WTC11 (cell line): ENCODE results near the gene CYP27B1. TPM values are rescaled to one million over a fixed set of nuclear protein-coding genes. Genes with fewer than 3 reads are reported as not detected.

ENCODE experiments used
- ATAC-seq: fragments of 200-7000 bp; cut with Tn5 transposase; 2 replicates; pipeline ENCODE4 v1.10.0; 2021; ENCODE audit warnings: mild to moderate bottlenecking, moderate library complexity
- CTCF ChIA-PET: fragments of 300-600 bp; sonication (Branson Sonifier 250); formaldehyde crosslinking; loops from one replicate; lab custom pipeline; 2021; ENCODE audit warnings: antibody characterized with exemption; lab: Charles Lee
- POLR2A ChIA-PET: fragments of 350-600 bp; sonication (Branson Sonifier 250); formaldehyde crosslinking; loops from one replicate; lab custom pipeline; 2021; ENCODE audit warnings: antibody characterized with exemption; lab: Charles Lee
- DNase-seq: peaks from one replicate; pipeline ENCODE4 v3.0.0; 2021; ENCODE audit warnings: low spot score
- H3K27ac Mint-ChIP-seq: 2 replicates; pipeline ENCODE4 v1.8.0; 2021; ENCODE audit warnings: mixed read lengths
- H3K27me3 Mint-ChIP-seq: 2 replicates; pipeline ENCODE4 v1.8.0; 2021; ENCODE audit warnings: low read depth, mild to moderate bottlenecking, moderate library complexity, mixed read lengths
- H3K36me3 Mint-ChIP-seq: 2 replicates; pipeline ENCODE4 v1.8.0; 2021; ENCODE audit warnings: mixed read lengths
- H3K4me1 Mint-ChIP-seq: 2 replicates; pipeline ENCODE4 v1.8.0; 2022; ENCODE audit warnings: mixed read lengths
- H3K4me3 Mint-ChIP-seq: 2 replicates; pipeline ENCODE4 v1.8.0; 2021; ENCODE audit warnings: mild to moderate bottlenecking, moderate library complexity, mixed read lengths
- H3K9me3 Mint-ChIP-seq: 2 replicates; pipeline ENCODE4 v1.8.0; 2021; ENCODE audit warnings: mixed read lengths
- FOXJ3 ChIP-seq: sonication (generic); formaldehyde crosslinking; IDR thresholded peaks from 2 replicates; pipeline ENCODE4 v1.9.0; 2021; ENCODE audit warnings: missing genetic modification reagents, mild to moderate bottlenecking, borderline replicate concordance
- KAT7 ChIP-seq: sonication (generic); formaldehyde crosslinking; IDR thresholded peaks from 2 replicates; pipeline ENCODE4 v1.8.1; 2023; ENCODE audit warnings: missing genetic modification reagents, mild to moderate bottlenecking, borderline replicate concordance
- NFATC4 ChIP-seq: fragments of 250-450 bp; sonication (Bioruptor Pico); IDR thresholded peaks from 2 replicates; pipeline ENCODE4 v1.9.0; 2021; ENCODE audit warnings: mild to moderate bottlenecking
- NR2C2 ChIP-seq: sonication (generic); formaldehyde crosslinking; IDR thresholded peaks from 2 replicates; pipeline ENCODE4 v1.8.0; 2022; ENCODE audit warnings: mild to moderate bottlenecking, missing genetic modification reagents
- SOX15 ChIP-seq: fragments of 250-450 bp; sonication (Bioruptor Pico); IDR thresholded peaks from 2 replicates; pipeline ENCODE4 v1.9.0; 2021; ENCODE audit warnings: mild to moderate bottlenecking
- SP1 ChIP-seq: sonication (generic); formaldehyde crosslinking; conservative IDR thresholded peaks from 2 replicates; pipeline ENCODE4 v1.8.1; 2022; ENCODE audit warnings: missing genetic modification reagents
- TP53 ChIP-seq: sonication (generic); formaldehyde crosslinking; IDR thresholded peaks from 2 replicates; pipeline ENCODE4 v1.8.1; 2023; ENCODE audit warnings: mild to moderate bottlenecking, missing genetic modification reagents
- ZNF219 ChIP-seq: sonication (generic); formaldehyde crosslinking; IDR thresholded peaks from 2 replicates; pipeline ENCODE4 v1.8.0; 2023; ENCODE audit warnings: missing genetic modification reagents, mild to moderate bottlenecking, borderline replicate concordance
- ZNF263 ChIP-seq: sonication (generic); formaldehyde crosslinking; IDR thresholded peaks from 2 replicates; pipeline ENCODE4 v1.8.1; 2022; ENCODE audit warnings: low read depth, mild to moderate bottlenecking, moderate library complexity, missing genetic modification reagents
- ZNF416 ChIP-seq: fragments of 250-450 bp; sonication (Bioruptor Pico); IDR thresholded peaks from 2 replicates; pipeline ENCODE4 v1.9.0; 2021; ENCODE audit warnings: mild to moderate bottlenecking, inconsistent platforms
- ZNF423 ChIP-seq: fragments of 250-450 bp; sonication (Bioruptor Pico); IDR thresholded peaks from 2 replicates; pipeline ENCODE4 v2.1.2; 2022; ENCODE audit warnings: mild to moderate bottlenecking, moderate library complexity
- ZNF671 ChIP-seq: fragments of 250-450 bp; sonication (Bioruptor Pico); IDR thresholded peaks from 2 replicates; pipeline ENCODE4 v1.8.0; 2021; ENCODE audit warnings: mild to moderate bottlenecking
- total RNA-seq: library from RNA; stranded (reverse); gene quantifications from 3 replicates; pipeline ENCODE4 v1.2.3, GENCODE V29; 2021
- TF ChIP-seq, protein P1 (sequence below): sonication (generic); formaldehyde crosslinking; IDR thresholded peaks from 2 replicates; pipeline ENCODE4 v1.8.1; 2022; ENCODE audit warnings: mild to moderate bottlenecking, moderate library complexity, missing genetic modification reagents
- TF ChIP-seq, protein P2 (sequence below): sonication (generic); formaldehyde crosslinking; IDR thresholded peaks from 2 replicates; pipeline ENCODE4 v1.8.1; 2023; ENCODE audit warnings: mild to moderate bottlenecking, missing genetic modification reagents
- TF ChIP-seq, protein P3 (sequence below): sonication (generic); formaldehyde crosslinking; IDR thresholded peaks from 2 replicates; pipeline ENCODE4 v1.8.0; 2023; ENCODE audit warnings: missing genetic modification reagents
- TF ChIP-seq, protein P4 (sequence below): fragments of 250-450 bp; sonication (Bioruptor Pico); IDR thresholded peaks from 2 replicates; pipeline ENCODE4 v1.9.0; 2021; ENCODE audit warnings: mild to moderate bottlenecking
- TF ChIP-seq, protein P5 (sequence below): sonication (generic); formaldehyde crosslinking; IDR thresholded peaks from 2 replicates; pipeline ENCODE4 v1.8.1; 2023; ENCODE audit warnings: mild to moderate bottlenecking, moderate library complexity, missing genetic modification reagents
- TF ChIP-seq, protein P6 (sequence below): sonication (generic); formaldehyde crosslinking; IDR thresholded peaks from 2 replicates; pipeline ENCODE4 v1.8.1; 2022; ENCODE audit warnings: low read depth, missing genetic modification reagents, borderline replicate concordance
- TF ChIP-seq, protein P7 (sequence below): sonication (generic); formaldehyde crosslinking; IDR thresholded peaks from 2 replicates; pipeline ENCODE4 v1.8.1; 2022; ENCODE audit warnings: low read depth, mild to moderate bottlenecking, moderate library complexity, missing genetic modification reagents, borderline replicate concordance
- TF ChIP-seq, protein P8 (sequence below): sonication (generic); formaldehyde crosslinking; IDR thresholded peaks from 2 replicates; pipeline ENCODE4 v1.8.0; 2022; ENCODE audit warnings: missing genetic modification reagents

Gene CYP27B1
- total RNA-seq, 1 experiment from 2014 or later, result 2.1 TPM

DNA sequence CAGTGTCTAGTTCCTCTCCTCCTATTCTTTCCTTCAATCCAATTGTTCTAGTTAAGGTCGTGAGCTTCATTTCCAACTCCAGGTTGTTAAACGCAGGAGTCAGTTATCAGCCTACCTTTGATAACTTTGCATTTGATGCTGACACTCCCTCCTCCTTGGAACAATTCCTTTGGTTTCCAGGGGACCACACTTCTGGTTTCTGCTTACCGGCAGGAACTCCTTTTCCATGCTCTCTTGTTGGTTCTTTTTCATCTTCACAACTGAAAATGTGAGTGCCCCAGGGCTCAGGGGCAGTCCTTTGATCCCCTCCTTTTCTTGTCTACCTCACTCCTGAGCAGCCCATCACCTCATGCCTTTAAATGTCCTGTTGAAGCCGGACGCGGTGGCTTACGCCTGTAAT lies 10.5 kb upstream of the CYP27B1 start (continued):
- TF ChIP-seq, protein P1, sequence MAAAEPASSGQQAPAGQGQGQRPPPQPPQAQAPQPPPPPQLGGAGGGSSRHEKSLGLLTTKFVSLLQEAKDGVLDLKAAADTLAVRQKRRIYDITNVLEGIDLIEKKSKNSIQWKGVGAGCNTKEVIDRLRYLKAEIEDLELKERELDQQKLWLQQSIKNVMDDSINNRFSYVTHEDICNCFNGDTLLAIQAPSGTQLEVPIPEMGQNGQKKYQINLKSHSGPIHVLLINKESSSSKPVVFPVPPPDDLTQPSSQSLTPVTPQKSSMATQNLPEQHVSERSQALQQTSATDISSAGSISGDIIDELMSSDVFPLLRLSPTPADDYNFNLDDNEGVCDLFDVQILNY (CRISPR knock-in tag), result no peak
- TF ChIP-seq ZNF416, result no peak
- TF ChIP-seq, protein P2, sequence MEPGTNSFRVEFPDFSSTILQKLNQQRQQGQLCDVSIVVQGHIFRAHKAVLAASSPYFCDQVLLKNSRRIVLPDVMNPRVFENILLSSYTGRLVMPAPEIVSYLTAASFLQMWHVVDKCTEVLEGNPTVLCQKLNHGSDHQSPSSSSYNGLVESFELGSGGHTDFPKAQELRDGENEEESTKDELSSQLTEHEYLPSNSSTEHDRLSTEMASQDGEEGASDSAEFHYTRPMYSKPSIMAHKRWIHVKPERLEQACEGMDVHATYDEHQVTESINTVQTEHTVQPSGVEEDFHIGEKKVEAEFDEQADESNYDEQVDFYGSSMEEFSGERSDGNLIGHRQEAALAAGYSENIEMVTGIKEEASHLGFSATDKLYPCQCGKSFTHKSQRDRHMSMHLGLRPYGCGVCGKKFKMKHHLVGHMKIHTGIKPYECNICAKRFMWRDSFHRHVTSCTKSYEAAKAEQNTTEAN, result no peak
- no peak for TF ChIP-seq TP53
- no peak for TF ChIP-seq KAT7 (CRISPR knock-in tag)
- TF ChIP-seq, protein P3, sequence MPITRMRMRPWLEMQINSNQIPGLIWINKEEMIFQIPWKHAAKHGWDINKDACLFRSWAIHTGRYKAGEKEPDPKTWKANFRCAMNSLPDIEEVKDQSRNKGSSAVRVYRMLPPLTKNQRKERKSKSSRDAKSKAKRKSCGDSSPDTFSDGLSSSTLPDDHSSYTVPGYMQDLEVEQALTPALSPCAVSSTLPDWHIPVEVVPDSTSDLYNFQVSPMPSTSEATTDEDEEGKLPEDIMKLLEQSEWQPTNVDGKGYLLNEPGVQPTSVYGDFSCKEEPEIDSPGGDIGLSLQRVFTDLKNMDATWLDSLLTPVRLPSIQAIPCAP (CRISPR knock-in tag), result no peak

DNA sequence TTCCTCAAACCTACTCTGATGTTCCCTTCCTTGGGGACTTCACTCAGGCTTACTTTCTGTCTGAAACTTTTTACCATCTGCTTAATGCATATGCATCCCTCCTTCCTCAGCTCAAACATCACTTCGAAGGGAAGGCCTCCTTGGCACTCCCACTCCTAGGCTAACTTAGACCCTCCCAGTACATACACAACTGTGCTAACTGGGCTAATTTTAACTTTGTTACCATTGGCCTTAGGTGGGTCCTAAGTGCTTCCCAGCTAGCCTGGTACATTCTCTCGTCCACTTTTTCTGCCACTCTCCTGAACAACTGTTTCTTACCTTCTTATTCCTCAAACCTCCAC lies 9.3 kb upstream of the CYP27B1 start:
- no peaks in the 10 kb centered on the region for H3K36me3 Mint-ChIP-seq
- H3K4me1 Mint-ChIP-seq, result peaks cover 6% of the 10 kb centered on the region; the same call in 1 of the 2 replicates
- peaks cover 16% of the 10 kb centered on the region for H3K27me3 Mint-ChIP-seq
- ChIA-PET CTCF (interaction anchor here (1.7 kb wide), 1 partner anchor 27 kb away, joined by 5 read pairs; no protein-coding TSS in a partner anchor), POLR2A (no interaction called here)
- no peak overlapping the region for H3K27ac Mint-ChIP-seq
- DNase-seq, result no peak
- H3K4me3 Mint-ChIP-seq, result no peak overlapping the region
- ATAC-seq, result no peak
- no peaks in the 10 kb centered on the region for H3K9me3 Mint-ChIP-seq
- TF ChIP-seq, protein P4, sequence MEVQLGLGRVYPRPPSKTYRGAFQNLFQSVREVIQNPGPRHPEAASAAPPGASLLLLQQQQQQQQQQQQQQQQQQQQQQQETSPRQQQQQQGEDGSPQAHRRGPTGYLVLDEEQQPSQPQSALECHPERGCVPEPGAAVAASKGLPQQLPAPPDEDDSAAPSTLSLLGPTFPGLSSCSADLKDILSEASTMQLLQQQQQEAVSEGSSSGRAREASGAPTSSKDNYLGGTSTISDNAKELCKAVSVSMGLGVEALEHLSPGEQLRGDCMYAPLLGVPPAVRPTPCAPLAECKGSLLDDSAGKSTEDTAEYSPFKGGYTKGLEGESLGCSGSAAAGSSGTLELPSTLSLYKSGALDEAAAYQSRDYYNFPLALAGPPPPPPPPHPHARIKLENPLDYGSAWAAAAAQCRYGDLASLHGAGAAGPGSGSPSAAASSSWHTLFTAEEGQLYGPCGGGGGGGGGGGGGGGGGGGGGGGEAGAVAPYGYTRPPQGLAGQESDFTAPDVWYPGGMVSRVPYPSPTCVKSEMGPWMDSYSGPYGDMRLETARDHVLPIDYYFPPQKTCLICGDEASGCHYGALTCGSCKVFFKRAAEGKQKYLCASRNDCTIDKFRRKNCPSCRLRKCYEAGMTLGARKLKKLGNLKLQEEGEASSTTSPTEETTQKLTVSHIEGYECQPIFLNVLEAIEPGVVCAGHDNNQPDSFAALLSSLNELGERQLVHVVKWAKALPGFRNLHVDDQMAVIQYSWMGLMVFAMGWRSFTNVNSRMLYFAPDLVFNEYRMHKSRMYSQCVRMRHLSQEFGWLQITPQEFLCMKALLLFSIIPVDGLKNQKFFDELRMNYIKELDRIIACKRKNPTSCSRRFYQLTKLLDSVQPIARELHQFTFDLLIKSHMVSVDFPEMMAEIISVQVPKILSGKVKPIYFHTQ, result no peak
- TF ChIP-seq, protein P5, sequence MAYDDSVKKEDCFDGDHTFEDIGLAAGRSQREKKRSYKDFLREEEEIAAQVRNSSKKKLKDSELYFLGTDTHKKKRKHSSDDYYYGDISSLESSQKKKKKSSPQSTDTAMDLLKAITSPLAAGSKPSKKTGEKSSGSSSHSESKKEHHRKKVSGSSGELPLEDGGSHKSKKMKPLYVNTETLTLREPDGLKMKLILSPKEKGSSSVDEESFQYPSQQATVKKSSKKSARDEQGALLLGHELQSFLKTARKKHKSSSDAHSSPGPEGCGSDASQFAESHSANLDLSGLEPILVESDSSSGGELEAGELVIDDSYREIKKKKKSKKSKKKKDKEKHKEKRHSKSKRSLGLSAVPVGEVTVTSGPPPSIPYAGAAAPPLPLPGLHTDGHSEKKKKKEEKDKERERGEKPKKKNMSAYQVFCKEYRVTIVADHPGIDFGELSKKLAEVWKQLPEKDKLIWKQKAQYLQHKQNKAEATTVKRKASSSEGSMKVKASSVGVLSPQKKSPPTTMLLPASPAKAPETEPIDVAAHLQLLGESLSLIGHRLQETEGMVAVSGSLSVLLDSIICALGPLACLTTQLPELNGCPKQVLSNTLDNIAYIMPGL (CRISPR knock-in tag), result no peak
- TF ChIP-seq ZNF423 (CRISPR knock-in tag), result no peak
- TF ChIP-seq SP1, result no peak
- TF ChIP-seq, protein P6, sequence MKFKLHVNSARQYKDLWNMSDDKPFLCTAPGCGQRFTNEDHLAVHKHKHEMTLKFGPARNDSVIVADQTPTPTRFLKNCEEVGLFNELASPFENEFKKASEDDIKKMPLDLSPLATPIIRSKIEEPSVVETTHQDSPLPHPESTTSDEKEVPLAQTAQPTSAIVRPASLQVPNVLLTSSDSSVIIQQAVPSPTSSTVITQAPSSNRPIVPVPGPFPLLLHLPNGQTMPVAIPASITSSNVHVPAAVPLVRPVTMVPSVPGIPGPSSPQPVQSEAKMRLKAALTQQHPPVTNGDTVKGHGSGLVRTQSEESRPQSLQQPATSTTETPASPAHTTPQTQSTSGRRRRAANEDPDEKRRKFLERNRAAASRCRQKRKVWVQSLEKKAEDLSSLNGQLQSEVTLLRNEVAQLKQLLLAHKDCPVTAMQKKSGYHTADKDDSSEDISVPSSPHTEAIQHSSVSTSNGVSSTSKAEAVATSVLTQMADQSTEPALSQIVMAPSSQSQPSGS, result no peak
- TF ChIP-seq ZNF263 (CRISPR knock-in tag), result no peak
- no peak for TF ChIP-seq NR2C2
- TF ChIP-seq, protein P7, sequence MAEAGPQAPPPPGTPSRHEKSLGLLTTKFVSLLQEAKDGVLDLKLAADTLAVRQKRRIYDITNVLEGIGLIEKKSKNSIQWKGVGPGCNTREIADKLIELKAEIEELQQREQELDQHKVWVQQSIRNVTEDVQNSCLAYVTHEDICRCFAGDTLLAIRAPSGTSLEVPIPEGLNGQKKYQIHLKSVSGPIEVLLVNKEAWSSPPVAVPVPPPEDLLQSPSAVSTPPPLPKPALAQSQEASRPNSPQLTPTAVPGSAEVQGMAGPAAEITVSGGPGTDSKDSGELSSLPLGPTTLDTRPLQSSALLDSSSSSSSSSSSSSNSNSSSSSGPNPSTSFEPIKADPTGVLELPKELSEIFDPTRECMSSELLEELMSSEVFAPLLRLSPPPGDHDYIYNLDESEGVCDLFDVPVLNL (CRISPR knock-in tag), result no peak
- TF ChIP-seq NFATC4 (CRISPR knock-in tag), result no peak
- TF ChIP-seq ZNF219 (CRISPR knock-in tag), result no peak
- TF ChIP-seq SOX15 (CRISPR knock-in tag), result no peak
- TF ChIP-seq ZNF671 (CRISPR knock-in tag), result no peak
- TF ChIP-seq, protein P2, result no peak
- TF ChIP-seq, protein P8, sequence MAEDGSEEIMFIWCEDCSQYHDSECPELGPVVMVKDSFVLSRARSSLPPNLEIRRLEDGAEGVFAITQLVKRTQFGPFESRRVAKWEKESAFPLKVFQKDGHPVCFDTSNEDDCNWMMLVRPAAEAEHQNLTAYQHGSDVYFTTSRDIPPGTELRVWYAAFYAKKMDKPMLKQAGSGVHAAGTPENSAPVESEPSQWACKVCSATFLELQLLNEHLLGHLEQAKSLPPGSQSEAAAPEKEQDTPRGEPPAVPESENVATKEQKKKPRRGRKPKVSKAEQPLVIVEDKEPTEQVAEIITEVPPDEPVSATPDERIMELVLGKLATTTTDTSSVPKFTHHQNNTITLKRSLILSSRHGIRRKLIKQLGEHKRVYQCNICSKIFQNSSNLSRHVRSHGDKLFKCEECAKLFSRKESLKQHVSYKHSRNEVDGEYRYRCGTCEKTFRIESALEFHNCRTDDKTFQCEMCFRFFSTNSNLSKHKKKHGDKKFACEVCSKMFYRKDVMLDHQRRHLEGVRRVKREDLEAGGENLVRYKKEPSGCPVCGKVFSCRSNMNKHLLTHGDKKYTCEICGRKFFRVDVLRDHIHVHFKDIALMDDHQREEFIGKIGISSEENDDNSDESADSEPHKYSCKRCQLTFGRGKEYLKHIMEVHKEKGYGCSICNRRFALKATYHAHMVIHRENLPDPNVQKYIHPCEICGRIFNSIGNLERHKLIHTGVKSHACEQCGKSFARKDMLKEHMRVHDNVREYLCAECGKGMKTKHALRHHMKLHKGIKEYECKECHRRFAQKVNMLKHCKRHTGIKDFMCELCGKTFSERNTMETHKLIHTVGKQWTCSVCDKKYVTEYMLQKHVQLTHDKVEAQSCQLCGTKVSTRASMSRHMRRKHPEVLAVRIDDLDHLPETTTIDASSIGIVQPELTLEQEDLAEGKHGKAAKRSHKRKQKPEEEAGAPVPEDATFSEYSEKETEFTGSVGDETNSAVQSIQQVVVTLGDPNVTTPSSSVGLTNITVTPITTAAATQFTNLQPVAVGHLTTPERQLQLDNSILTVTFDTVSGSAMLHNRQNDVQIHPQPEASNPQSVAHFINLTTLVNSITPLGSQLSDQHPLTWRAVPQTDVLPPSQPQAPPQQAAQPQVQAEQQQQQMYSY, result no peak
- no peak for TF ChIP-seq FOXJ3 (CRISPR knock-in tag)
